Tibial nerve (tissue), 4 donors: ENCODE results near the gene RAB28. TPM values are rescaled to one million over a fixed set of nuclear protein-coding genes. Genes with fewer than 3 reads are reported as not detected.

Source experiments
- DNase-seq, 2 donors: peaks; one replicate each; pipeline ENCODE4 v3.0.0-alpha.2; 2019; ENCODE audit warnings: low spot score in 2 of 2
- H3K27ac ChIP-seq, 4 donors: fragments of 200-600 bp; sonication (generic) in 3 of 4; one replicate each; pipeline ENCODE4 v1.5.1; 2017 to 2019; ENCODE audit warnings: mild to moderate bottlenecking in 1 of 4
- H3K27me3 ChIP-seq, 2 donors: fragments of 200-600 bp; sonication (generic) in 1 of 2; one replicate each; pipeline versions ENCODE4 v1.5.1 to v1.6.0; 2017 to 2019
- H3K36me3 ChIP-seq, 3 donors: fragments of 200-600 bp; sonication (generic); one replicate each; pipeline ENCODE4 v1.5.1; 2018 to 2019
- H3K4me1 ChIP-seq, 4 donors: fragments of 200-600 bp; sonication (generic) in 3 of 4; one replicate each; pipeline ENCODE4 v1.5.1; 2017 to 2019
- H3K4me3 ChIP-seq, 4 donors: fragments of 200-600 bp; sonication (generic) in 3 of 4; one replicate each; pipeline ENCODE4 v1.5.1; 2017 to 2019; ENCODE audit warnings: mild to moderate bottlenecking in 1 of 4, moderate library complexity in 1 of 4
- H3K9me3 ChIP-seq, 4 donors: fragments of 200-600 bp; sonication (generic) in 3 of 4; one replicate each; pipeline ENCODE4 v1.5.1; 2017 to 2019
- EP300 ChIP-seq, 2 donors: sonication (generic); formaldehyde crosslinking; IDR thresholded peaks; one replicate each; pipeline ENCODE4 v1.6.1; 2017; ENCODE audit warnings: antibody characterized with exemption in 2 of 2, mild to moderate bottlenecking in 1 of 2
- POLR2A ChIP-seq, 2 donors: fragments of 450-650 bp; IDR thresholded peaks; one replicate each; pipeline ENCODE4 v1.6.1; 2017; ENCODE audit warnings: antibody characterized with exemption in 2 of 2, mild to moderate bottlenecking in 2 of 2, moderate library complexity in 2 of 2
- WGBS, 2 donors: methylation state at CpG; one replicate each; pipeline ENCODE4 v1.1.5; 2018; 5-methylcytosine and 5-hydroxymethylcytosine counted together
- total RNA-seq, 4 donors: library from RNA; depleted of rRNA; stranded (reverse); fragments of >200 nt; gene quantifications; one replicate each; pipeline ENCODE4 v1.1.0, GENCODE V29; 2016
- TF ChIP-seq, protein P1 (sequence below), 5 experiments: fragments of 200-600 bp in 3 of 5; fragments of 450-650 bp in 2 of 5; sonication (generic) in 3 of 5; IDR thresholded peaks; one replicate each; pipeline ENCODE4 v1.5.1; 2016 to 2019; ENCODE audit warnings: antibody characterized with exemption in 5 of 5, mild to moderate bottlenecking in 3 of 5, moderate library complexity in 2 of 5

Gene RAB28
- total RNA-seq, 4 donors from 2014 or later: 18.3 to 32.2 (median 28.5) TPM

DNA sequence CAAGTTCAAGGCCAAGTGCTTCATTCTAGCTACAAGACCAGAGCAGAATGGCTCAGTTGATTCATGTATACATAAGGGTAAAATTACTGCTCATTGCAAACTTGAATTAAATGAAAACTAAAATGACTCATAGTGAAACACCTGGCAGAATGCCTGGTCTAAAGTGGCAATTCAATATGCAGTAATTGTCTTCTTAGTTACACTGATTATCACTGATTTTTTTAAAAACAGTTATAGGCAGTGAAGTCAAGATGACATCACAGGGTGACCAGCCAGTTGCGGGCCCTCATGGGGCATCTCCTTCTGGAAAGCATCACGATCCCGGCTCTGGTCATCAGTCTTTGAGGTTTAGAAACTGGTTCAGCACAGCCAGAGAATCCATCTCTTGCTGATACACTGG is 154.2 kb downstream of the RAB28 start:
- no peaks in the 10 kb centered on the region for H3K9me3 ChIP-seq
- H3K4me1 ChIP-seq: no peaks in the 10 kb centered on the region
- H3K4me3 ChIP-seq: no peak overlapping the region
- H3K27ac ChIP-seq: no peak overlapping the region
- 87 to 88% methylated on average over 3 of the region's 3 CpGs for WGBS, 2 donors
- no peaks in the 10 kb centered on the region for H3K36me3 ChIP-seq
- TF ChIP-seq, protein P1, sequence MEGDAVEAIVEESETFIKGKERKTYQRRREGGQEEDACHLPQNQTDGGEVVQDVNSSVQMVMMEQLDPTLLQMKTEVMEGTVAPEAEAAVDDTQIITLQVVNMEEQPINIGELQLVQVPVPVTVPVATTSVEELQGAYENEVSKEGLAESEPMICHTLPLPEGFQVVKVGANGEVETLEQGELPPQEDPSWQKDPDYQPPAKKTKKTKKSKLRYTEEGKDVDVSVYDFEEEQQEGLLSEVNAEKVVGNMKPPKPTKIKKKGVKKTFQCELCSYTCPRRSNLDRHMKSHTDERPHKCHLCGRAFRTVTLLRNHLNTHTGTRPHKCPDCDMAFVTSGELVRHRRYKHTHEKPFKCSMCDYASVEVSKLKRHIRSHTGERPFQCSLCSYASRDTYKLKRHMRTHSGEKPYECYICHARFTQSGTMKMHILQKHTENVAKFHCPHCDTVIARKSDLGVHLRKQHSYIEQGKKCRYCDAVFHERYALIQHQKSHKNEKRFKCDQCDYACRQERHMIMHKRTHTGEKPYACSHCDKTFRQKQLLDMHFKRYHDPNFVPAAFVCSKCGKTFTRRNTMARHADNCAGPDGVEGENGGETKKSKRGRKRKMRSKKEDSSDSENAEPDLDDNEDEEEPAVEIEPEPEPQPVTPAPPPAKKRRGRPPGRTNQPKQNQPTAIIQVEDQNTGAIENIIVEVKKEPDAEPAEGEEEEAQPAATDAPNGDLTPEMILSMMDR (IDR thresholded peaks at IDR 0.05): no peak
- TF ChIP-seq EP300 (IDR thresholded peaks at IDR 0.05) (no peak), POLR2A (IDR thresholded peaks at IDR 0.05) (no peak)
- no peak for DNase-seq
- no peaks in the 10 kb centered on the region for H3K27me3 ChIP-seq

DNA sequence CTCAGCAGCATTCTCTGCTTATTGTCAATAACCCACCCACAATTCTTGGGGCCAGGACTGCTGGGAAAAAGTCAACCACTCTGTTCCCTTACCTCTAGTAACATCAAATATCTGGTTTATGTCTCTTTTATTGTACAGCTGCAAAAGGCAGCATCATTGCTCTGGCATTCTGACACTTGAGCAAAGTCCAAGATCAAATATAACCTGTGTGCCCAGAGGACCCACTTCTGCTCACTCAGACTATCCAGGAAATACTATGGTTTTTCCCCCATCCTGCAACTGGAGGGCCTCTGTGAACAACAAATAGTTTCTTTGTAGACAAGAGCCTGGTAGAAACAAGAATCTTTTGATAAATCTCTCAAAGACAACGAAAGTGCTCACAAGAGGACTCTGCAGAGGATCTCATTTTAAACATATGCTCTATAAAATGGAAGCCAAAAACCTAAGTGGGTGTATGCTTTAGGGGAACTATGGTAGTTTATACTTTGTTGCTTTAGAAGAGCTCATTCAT is 154.7 kb downstream of the RAB28 start:
- no peaks in the 10 kb centered on the region for H3K9me3 ChIP-seq
- no peaks in the 10 kb centered on the region for H3K4me1 ChIP-seq
- no peak overlapping the region for H3K4me3 ChIP-seq
- WGBS, 2 donors: 26 to 41% methylated on average over 1 of the region's 1 CpG
- TF ChIP-seq EP300 (IDR thresholded peaks at IDR 0.05) (no peak), POLR2A (IDR thresholded peaks at IDR 0.05) (no peak)
- TF ChIP-seq, protein P1 (IDR thresholded peaks at IDR 0.05): no peak
- no peaks in the 10 kb centered on the region for H3K27me3 ChIP-seq
- DNase-seq: no peak
- no peak overlapping the region for H3K27ac ChIP-seq
- H3K36me3 ChIP-seq: no peaks in the 10 kb centered on the region

- TF ChIP-seq EP300 (IDR thresholded peaks at IDR 0.05): no peak
- no peak for TF ChIP-seq POLR2A (IDR thresholded peaks at IDR 0.05)
- TF ChIP-seq, protein P1 (IDR thresholded peaks at IDR 0.05): no peak
- H3K4me1 ChIP-seq: no peaks in the 10 kb centered on the region
- 75 to 90% methylated on average over 2 of the region's 2 CpGs for WGBS, 2 donors
- no peak overlapping the region for H3K27ac ChIP-seq
- H3K4me3 ChIP-seq: no peak overlapping the region
- no peak for DNase-seq
- H3K36me3 ChIP-seq: no peaks in the 10 kb centered on the region
- no peaks in the 10 kb centered on the region for H3K9me3 ChIP-seq
- no peaks in the 10 kb centered on the region for H3K27me3 ChIP-seq
Observed at GRCh38 chr4:13328591-13328990, 155.5 kb downstream of the RAB28 start.

DNA sequence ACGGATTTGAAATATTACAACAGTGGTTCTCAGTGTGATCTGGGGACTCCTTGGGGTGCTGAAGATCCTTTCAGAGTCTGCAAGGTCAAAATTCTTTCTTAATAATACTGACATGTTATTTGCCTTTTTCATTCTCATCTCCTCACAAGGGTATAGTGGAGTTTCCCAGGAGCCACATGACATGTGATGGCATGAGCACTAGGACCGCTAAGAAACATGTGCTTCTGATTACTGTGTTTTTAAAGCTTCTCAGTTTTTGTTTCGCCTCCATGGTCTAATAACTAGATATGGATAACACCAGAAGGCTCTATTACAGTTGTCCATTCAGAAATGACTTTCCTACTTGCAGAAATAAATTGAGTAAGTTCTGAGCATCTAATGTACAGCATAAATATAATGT is 156.1 kb downstream of the RAB28 start:
- Histone ChIP-seq H3K36me3 (no peaks in the 10 kb centered on the region), H3K27me3 (no peaks in the 10 kb centered on the region), H3K9me3 (no peaks in the 10 kb centered on the region), H3K27ac (no peak overlapping the region), H3K4me1 (no peaks in the 10 kb centered on the region), H3K4me3 (no peak overlapping the region)
- WGBS, 2 donors: 77 to 81% methylated on average over 3 of the region's 3 CpGs
- TF ChIP-seq EP300 (IDR thresholded peaks at IDR 0.05) (no peak), POLR2A (IDR thresholded peaks at IDR 0.05) (no peak)
- TF ChIP-seq, protein P1 (IDR thresholded peaks at IDR 0.05): no peak
- DNase-seq: no peak

- H3K9me3 ChIP-seq: peaks cover 0 to 17% (median 5%) of the 10 kb centered on the region in 4 donors
- no peak for DNase-seq
- 45 to 49% methylated on average over 3 of the region's 3 CpGs for WGBS, 2 donors
Observed at GRCh38 chr4:13325744-13326143, 158.4 kb downstream of the RAB28 start.

More at GRCh38 chr4:13325744-13326143, 158.4 kb downstream of the RAB28 start:
- Histone ChIP-seq H3K4me3 (no peak overlapping the region), H3K27me3 (no peaks in the 10 kb centered on the region), H3K36me3 (peaks cover 0 to 6% (median 0%) of the 10 kb centered on the region in 3 donors), H3K4me1 (no peaks in the 10 kb centered on the region), H3K27ac (no peak overlapping the region)
- TF ChIP-seq POLR2A (IDR thresholded peaks at IDR 0.05) (no peak), EP300 (IDR thresholded peaks at IDR 0.05) (no peak)
- TF ChIP-seq, protein P1 (IDR thresholded peaks at IDR 0.05): no peak
